BE2C (cell line): ENCODE results near the gene SGMS1.

Experiments used
- DNase-seq: peaks from one replicate; pipeline ENCODE4 v3.0.0-alpha.2; 2020
- H3K27me3 ChIP-seq: fragments of 250-450 bp; sonication (Bioruptor Pico); 2 replicates; pipeline ENCODE4 v1.5.1; 2020; ENCODE audit warnings: mild to moderate bottlenecking
- H3K36me3 ChIP-seq: fragments of 250-450 bp; sonication (Bioruptor Pico); 2 replicates; pipeline ENCODE4 v1.5.1; 2020; ENCODE audit warnings: mild to moderate bottlenecking
- H3K4me1 ChIP-seq: fragments of 250-450 bp; sonication (Bioruptor Pico); 2 replicates; pipeline ENCODE4 v1.5.1; 2020
- H3K4me3 ChIP-seq: 2 replicates; pipeline ENCODE4 v1.5.1; 2011; ENCODE audit warnings: low read depth, low read length
- H3K9me3 ChIP-seq: fragments of 250-450 bp; sonication (Bioruptor Pico); 2 replicates; pipeline ENCODE4 v1.5.1; 2020
- TF ChIP-seq, protein P1 (sequence below): IDR thresholded peaks from 2 replicates; pipeline ENCODE4 v1.5.1; 2012; ENCODE audit warnings: mild to moderate bottlenecking, low read depth, low read length

The SGMS1 gene

GRCh38 chr10:50531388-50532077, 92.2 kb downstream of the SGMS1 start:
- Histone ChIP-seq H3K36me3 (no peaks in the 10 kb centered on the region), H3K9me3 (no peaks in the 10 kb centered on the region), H3K4me3 (no peak overlapping the region), H3K4me1 (no peaks in the 10 kb centered on the region), H3K27me3 (no peaks in the 10 kb centered on the region)
- no peak for DNase-seq
- TF ChIP-seq, protein P1, sequence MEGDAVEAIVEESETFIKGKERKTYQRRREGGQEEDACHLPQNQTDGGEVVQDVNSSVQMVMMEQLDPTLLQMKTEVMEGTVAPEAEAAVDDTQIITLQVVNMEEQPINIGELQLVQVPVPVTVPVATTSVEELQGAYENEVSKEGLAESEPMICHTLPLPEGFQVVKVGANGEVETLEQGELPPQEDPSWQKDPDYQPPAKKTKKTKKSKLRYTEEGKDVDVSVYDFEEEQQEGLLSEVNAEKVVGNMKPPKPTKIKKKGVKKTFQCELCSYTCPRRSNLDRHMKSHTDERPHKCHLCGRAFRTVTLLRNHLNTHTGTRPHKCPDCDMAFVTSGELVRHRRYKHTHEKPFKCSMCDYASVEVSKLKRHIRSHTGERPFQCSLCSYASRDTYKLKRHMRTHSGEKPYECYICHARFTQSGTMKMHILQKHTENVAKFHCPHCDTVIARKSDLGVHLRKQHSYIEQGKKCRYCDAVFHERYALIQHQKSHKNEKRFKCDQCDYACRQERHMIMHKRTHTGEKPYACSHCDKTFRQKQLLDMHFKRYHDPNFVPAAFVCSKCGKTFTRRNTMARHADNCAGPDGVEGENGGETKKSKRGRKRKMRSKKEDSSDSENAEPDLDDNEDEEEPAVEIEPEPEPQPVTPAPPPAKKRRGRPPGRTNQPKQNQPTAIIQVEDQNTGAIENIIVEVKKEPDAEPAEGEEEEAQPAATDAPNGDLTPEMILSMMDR: no peak

- TF ChIP-seq, protein P1: no peak
- no peak for DNase-seq
- Histone ChIP-seq H3K9me3 (no peaks in the 10 kb centered on the region), H3K27me3 (no peaks in the 10 kb centered on the region), H3K4me1 (no peaks in the 10 kb centered on the region), H3K36me3 (no peaks in the 10 kb centered on the region), H3K4me3 (no peak overlapping the region)
Measured at GRCh38 chr10:50529660-50530059, 94.1 kb downstream of the SGMS1 start.

GRCh38 chr10:50528206-50528605, 95.5 kb downstream of the SGMS1 start:
- H3K36me3 ChIP-seq: no peaks in the 10 kb centered on the region
- no peaks in the 10 kb centered on the region for H3K9me3 ChIP-seq
- H3K4me1 ChIP-seq: no peaks in the 10 kb centered on the region
- H3K27me3 ChIP-seq: no peaks in the 10 kb centered on the region
- H3K4me3 ChIP-seq: no peak overlapping the region
- TF ChIP-seq, protein P1: no peak
- DNase-seq: no peak

DNA sequence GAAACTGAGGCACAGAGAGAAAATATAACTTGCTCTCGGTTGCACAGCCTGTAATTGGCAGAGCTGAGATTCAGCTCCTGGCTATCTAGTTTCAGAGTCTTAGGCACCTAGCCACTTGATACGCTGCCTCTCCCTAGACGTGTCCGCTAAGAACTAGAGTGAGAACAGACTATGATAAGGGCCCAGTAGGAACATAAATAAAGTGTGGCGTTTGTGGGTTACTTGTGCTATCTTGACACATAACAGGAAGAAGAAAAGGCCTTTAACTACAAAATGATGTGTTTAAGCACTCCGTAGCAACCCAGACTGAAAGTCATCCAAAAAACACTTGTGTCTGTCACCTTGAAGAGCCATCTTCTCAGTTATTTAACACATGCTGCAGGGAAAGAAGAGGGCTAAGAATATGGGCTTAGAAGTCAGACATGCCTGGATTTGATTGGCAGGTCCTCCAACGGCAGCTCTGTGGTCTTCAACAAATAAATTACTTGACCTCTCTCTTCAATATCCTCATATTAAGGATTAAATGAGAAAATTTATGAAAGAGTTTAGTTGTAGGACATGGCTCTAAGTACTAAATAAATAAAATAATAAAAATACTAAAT, 96.2 kb downstream of the SGMS1 start:
- H3K4me3 ChIP-seq: no peak overlapping the region
- no peak for DNase-seq
- TF ChIP-seq, protein P1: no peak
- H3K9me3 ChIP-seq: no peaks in the 10 kb centered on the region
- H3K27me3 ChIP-seq: no peaks in the 10 kb centered on the region
- H3K4me1 ChIP-seq: no peaks in the 10 kb centered on the region
- H3K36me3 ChIP-seq: no peaks in the 10 kb centered on the region

- H3K36me3 ChIP-seq: no peaks in the 10 kb centered on the region
- TF ChIP-seq, protein P1: no peak
- no peak for DNase-seq
- no peaks in the 10 kb centered on the region for H3K9me3 ChIP-seq
- H3K4me3 ChIP-seq: no peak overlapping the region
- H3K27me3 ChIP-seq: no peaks in the 10 kb centered on the region
- no peaks in the 10 kb centered on the region for H3K4me1 ChIP-seq
Measured at GRCh38 chr10:50526185-50526584, 97.6 kb downstream of the SGMS1 start.

DNA sequence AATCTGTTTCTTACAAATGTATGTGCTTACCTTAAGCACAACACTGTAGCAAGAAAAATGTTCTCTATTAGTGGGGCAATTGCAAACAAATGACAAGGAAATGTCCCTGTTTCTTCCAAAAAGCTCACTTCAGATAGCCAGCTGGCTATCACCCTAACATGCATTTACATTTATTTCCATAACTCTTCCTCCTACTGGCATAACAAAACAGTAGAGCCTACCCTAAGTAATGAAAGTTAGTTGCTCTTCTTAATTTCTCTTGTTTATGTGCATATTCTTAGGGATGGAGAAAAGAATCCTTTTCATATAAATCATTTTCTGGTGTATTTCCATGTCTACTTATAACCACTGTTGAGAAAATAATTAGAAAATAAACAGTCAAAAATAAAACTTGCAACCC, 100.4 kb downstream of the SGMS1 start:
- no peak overlapping the region for H3K4me3 ChIP-seq
- TF ChIP-seq, protein P1: no peak
- H3K36me3 ChIP-seq: no peaks in the 10 kb centered on the region
- no peaks in the 10 kb centered on the region for H3K9me3 ChIP-seq
- no peak for DNase-seq
- no peaks in the 10 kb centered on the region for H3K27me3 ChIP-seq
- no peaks in the 10 kb centered on the region for H3K4me1 ChIP-seq
